OCI-LY1 (cell line): ENCODE results near the gene RAB40C.

ENCODE experiments used
- H2AFZ ChIP-seq: fragments of 200-600 bp; sonication (generic), shearing (Covaris generic); 2 replicates; pipeline ENCODE4 v1.6.0; 2014; ENCODE audit warnings: antibody characterized with exemption, mild to moderate bottlenecking, low read length
- H3F3A ChIP-seq: fragments of 200-600 bp; sonication (generic), shearing (Covaris generic); 2 replicates; pipeline ENCODE4 v1.6.0; 2014; ENCODE audit warnings: mild to moderate bottlenecking, antibody characterized with exemption, low read length, moderate library complexity; ENCODE audit not compliant: insufficient read depth
- H3K27ac ChIP-seq: fragments of 200-600 bp; sonication (generic); 2 replicates; pipeline ENCODE4 v1.5.1; 2014; ENCODE audit warnings: low read length, mixed run types, mild to moderate bottlenecking, low read depth; ENCODE audit not compliant: poor library complexity, severe bottlenecking
- H3K27me3 ChIP-seq: fragments of 200-600 bp; sonication (generic); 2 replicates; pipeline ENCODE4 v1.6.0; 2014; ENCODE audit warnings: antibody characterized with exemption, mild to moderate bottlenecking, low read length, moderate library complexity; ENCODE audit not compliant: insufficient read depth
- H3K36me3 ChIP-seq: fragments of 200-600 bp; sonication (generic); 2 replicates; pipeline ENCODE4 v1.6.1; 2014; ENCODE audit warnings: mild to moderate bottlenecking, antibody characterized with exemption, low read length, moderate library complexity, mixed read lengths; ENCODE audit not compliant: insufficient read depth
- H3K4me1 ChIP-seq: fragments of 200-600 bp; sonication (generic); 2 replicates; pipeline ENCODE4 v1.5.1; 2014; ENCODE audit warnings: mild to moderate bottlenecking, low read length, moderate library complexity; ENCODE audit not compliant: insufficient read depth, severe bottlenecking
- H3K4me2 ChIP-seq: fragments of 200-600 bp; sonication (generic), shearing (Covaris generic); 2 replicates; pipeline ENCODE4 v1.6.1; 2014; ENCODE audit warnings: low read length
- H3K4me3 ChIP-seq: fragments of 200-600 bp; sonication (generic); 2 replicates; pipeline ENCODE4 v1.5.1; 2014; ENCODE audit warnings: low read length, low read depth, mild to moderate bottlenecking, mixed read lengths; ENCODE audit not compliant: poor library complexity, severe bottlenecking
- H3K79me2 ChIP-seq: fragments of 200-600 bp; shearing (Covaris generic); 2 replicates; pipeline ENCODE4 v1.6.1; 2016; ENCODE audit warnings: mixed run types, low read length, mixed read lengths; ENCODE audit not compliant: insufficient read depth
- H3K9ac ChIP-seq: fragments of 200-600 bp; sonication (generic), shearing (Covaris generic); 2 replicates; pipeline ENCODE4 v1.6.1; 2014; ENCODE audit warnings: mild to moderate bottlenecking, low read length, mixed read lengths
- H3K9me2 ChIP-seq: fragments of 200-600 bp; sonication (generic), shearing (Covaris generic); 2 replicates; pipeline ENCODE4 v1.6.1; 2014; ENCODE audit warnings: low read depth, mild to moderate bottlenecking, low read length, mixed read lengths
- H3K9me3 ChIP-seq: fragments of 200-600 bp; shearing (Covaris generic); 2 replicates; pipeline ENCODE4 v1.6.1; 2014; ENCODE audit warnings: low read length, mixed read lengths
- H4K20me1 ChIP-seq: fragments of 200-600 bp; sonication (generic), shearing (Covaris generic); 2 replicates; pipeline ENCODE4 v1.6.0; 2016; ENCODE audit warnings: mild to moderate bottlenecking, low read length; ENCODE audit not compliant: insufficient read depth
- EZH2 ChIP-seq: fragments of 200-600 bp; sonication (generic), shearing (Covaris generic); IDR thresholded peaks from 2 replicates; pipeline ENCODE4 v1.8.0; 2017; ENCODE audit warnings: borderline replicate concordance, mixed run types, mild to moderate bottlenecking, antibody characterized with exemption, low read length, moderate library complexity, mixed read lengths
- TF ChIP-seq, protein P1 (sequence below): fragments of 200-600 bp; sonication (generic), shearing (Covaris generic); IDR thresholded peaks from 2 replicates; pipeline ENCODE4 v1.5.1; 2017; ENCODE audit warnings: mild to moderate bottlenecking, antibody characterized with exemption, low read length, moderate library complexity, mixed read lengths

RAB40C gene

DNA sequence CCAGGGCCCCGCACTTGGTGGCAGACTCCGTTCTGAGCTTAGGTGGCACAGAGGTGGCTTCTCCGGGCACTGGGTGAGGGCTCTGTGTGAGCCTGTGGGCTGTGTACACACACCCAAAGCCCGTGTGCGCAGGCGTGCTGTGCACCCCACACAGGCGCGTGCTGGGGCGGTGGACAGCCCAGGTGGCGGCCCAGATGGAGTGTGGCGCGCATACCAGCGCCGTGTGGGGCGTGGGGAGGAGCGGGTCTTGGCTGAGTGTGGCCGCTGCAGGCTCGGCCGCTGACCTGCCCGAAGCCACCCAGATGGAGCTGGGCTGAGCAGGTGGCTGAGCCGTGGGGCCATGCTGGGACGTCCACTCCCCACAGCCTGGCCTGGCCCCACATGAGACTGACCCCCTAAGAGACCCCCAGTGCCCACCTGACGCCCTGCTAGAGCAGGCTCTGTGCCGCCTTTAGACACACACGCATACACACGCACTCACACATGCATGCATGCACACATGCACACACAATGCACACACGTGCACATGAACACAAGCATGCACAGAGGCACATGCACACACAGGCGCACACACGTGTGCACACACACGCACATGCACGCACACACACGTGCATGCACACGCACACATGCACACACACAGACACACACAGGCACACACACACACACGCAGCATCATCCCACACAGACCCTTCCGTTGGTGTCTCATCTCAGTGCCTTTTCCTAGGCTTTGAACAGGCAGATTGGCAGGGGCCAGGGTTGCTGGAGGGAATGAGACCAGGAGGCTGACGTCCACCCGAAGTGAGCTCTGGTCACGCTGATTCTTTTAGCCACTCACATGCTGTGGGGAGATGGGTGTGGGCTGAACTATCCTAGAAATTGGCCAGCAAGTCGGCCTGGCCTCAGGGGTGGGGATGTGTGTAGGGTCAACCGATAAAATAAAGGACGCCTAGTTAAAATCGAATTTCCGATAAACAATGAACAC lies 27.6 kb upstream of the RAB40C start:
- no peaks in the 10 kb centered on the region; the same call in 1 of the 2 replicates for H3K27me3 ChIP-seq
- H4K20me1 ChIP-seq: no peaks in the 10 kb centered on the region
- H3F3A ChIP-seq: no peaks in the 10 kb centered on the region
- no peak overlapping the region for H2AFZ ChIP-seq
- H3K4me3 ChIP-seq: no peak overlapping the region
- no peak overlapping the region for H3K9ac ChIP-seq
- peaks cover 11% of the 10 kb centered on the region for H3K4me1 ChIP-seq
- no peak for TF ChIP-seq EZH2
- TF ChIP-seq, protein P1, sequence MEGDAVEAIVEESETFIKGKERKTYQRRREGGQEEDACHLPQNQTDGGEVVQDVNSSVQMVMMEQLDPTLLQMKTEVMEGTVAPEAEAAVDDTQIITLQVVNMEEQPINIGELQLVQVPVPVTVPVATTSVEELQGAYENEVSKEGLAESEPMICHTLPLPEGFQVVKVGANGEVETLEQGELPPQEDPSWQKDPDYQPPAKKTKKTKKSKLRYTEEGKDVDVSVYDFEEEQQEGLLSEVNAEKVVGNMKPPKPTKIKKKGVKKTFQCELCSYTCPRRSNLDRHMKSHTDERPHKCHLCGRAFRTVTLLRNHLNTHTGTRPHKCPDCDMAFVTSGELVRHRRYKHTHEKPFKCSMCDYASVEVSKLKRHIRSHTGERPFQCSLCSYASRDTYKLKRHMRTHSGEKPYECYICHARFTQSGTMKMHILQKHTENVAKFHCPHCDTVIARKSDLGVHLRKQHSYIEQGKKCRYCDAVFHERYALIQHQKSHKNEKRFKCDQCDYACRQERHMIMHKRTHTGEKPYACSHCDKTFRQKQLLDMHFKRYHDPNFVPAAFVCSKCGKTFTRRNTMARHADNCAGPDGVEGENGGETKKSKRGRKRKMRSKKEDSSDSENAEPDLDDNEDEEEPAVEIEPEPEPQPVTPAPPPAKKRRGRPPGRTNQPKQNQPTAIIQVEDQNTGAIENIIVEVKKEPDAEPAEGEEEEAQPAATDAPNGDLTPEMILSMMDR: no peak
- H3K4me2 ChIP-seq: no peak overlapping the region
- H3K27ac ChIP-seq: no peak overlapping the region
- no peaks in the 10 kb centered on the region for H3K9me3 ChIP-seq
- no peaks in the 10 kb centered on the region for H3K79me2 ChIP-seq
- H3K9me2 ChIP-seq: no peaks in the 10 kb centered on the region
- H3K36me3 ChIP-seq: no peaks in the 10 kb centered on the region

DNA sequence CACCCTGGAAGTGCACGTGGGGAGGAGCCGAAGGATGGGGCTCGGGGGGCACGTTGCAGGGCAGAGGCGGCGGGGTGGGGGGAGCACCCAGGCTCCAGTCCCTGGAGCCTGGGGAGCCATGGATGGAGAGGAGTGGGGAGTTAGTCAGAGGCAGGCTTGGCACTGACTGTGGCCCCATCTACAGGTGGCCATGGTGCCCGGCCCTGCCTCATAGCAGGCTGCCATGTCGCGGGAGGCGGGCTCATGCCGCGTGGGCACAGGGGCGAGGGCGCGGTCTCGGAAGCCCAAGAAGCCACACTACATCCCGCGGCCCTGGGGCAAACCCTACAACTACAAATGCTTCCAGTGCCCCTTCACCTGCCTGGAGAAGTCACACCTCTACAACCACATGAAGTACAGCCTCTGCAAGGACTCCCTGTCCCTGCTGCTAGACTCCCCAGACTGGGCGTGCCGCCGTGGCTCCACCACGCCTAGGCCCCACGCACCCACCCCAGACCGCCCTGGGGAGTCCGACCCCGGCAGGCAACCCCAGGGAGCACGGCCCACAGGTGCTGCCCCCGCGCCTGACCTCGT lies 26.7 kb upstream of the RAB40C start:
- Histone ChIP-seq H3K9me2 (no peaks in the 10 kb centered on the region), H3K79me2 (no peaks in the 10 kb centered on the region), H3K4me3 (no peak overlapping the region), H3F3A (no peaks in the 10 kb centered on the region), H3K9ac (no peak overlapping the region), H3K36me3 (no peaks in the 10 kb centered on the region), H3K27me3 (no peaks in the 10 kb centered on the region; the same call in 1 of the 2 replicates), H2AFZ (no peak overlapping the region), H3K4me1 (peaks cover 14% of the 10 kb centered on the region), H4K20me1 (no peaks in the 10 kb centered on the region), H3K4me2 (no peak overlapping the region), H3K27ac (no peak overlapping the region), H3K9me3 (no peaks in the 10 kb centered on the region)
- TF ChIP-seq EZH2: no peak
- TF ChIP-seq, protein P1: no peak

DNA sequence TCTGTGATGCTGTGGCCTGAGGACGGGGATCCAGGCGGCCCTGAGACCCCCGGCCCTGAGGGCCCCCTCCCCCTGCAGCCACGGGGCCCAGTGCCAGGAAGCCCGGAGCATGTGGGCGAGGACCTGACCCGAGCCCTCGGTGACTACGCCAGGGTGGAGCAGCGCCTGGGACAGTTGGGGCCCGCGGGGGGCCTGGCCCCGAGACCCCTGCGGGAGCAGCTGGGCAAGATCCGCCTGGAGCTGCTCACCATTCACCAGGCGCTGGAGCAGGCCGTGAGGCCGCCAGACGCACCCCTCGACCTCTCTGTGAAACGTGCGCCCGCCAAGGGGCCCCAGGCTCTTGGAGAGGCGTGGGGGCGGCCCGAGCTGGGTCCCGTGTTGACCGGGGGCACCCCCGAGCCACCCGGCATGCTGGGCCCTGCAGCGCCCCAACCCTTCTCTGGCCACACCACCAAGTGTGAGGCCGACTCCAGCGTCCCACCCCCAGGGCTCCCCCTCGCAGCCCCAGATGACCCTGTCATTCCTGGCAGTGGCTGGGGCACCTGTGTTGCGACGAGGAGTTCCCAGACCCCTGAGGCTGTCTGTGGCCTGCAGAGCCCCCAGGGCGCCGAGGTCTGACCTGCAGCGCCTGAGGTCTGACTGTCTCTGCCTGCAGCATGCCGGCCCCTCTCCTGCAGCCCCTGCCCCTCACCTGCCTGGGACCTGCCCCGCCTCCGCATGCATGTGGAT lies 25.0 kb upstream of the RAB40C start:
- Histone ChIP-seq H3K27me3 (no peaks in the 10 kb centered on the region; the same call in 1 of the 2 replicates), H3K27ac (no peak overlapping the region), H3K9ac (no peak overlapping the region), H3K9me3 (no peaks in the 10 kb centered on the region), H3K9me2 (no peaks in the 10 kb centered on the region), H3K4me3 (no peak overlapping the region), H3K4me1 (peaks cover 23% of the 10 kb centered on the region), H3K4me2 (no peak overlapping the region), H3F3A (no peaks in the 10 kb centered on the region), H2AFZ (no peak overlapping the region), H3K36me3 (no peaks in the 10 kb centered on the region), H4K20me1 (no peaks in the 10 kb centered on the region), H3K79me2 (no peaks in the 10 kb centered on the region)
- no peak for TF ChIP-seq EZH2
- TF ChIP-seq, protein P1: no peak
